OCI-LY1 (cell line): ENCODE measurements around the gene ACOT4.
A peak's percentile ranks its signal among the peaks of the same experiment; 100 is the strongest.
"Not testable (repeated sequence)": the region's sequence is repeated elsewhere in the genome, so short reads cannot be mapped to it uniquely, and the experiment has no call there.

ENCODE experiments used
- H2AFZ ChIP-seq: fragments of 200-600 bp; sonication (generic), shearing (Covaris generic); 2 replicates; pipeline ENCODE4 v1.6.0; 2014; ENCODE audit warnings: antibody characterized with exemption, mild to moderate bottlenecking, low read length
- H3F3A ChIP-seq: fragments of 200-600 bp; sonication (generic), shearing (Covaris generic); 2 replicates; pipeline ENCODE4 v1.6.0; 2014; ENCODE audit warnings: mild to moderate bottlenecking, antibody characterized with exemption, low read length, moderate library complexity; ENCODE audit not compliant: insufficient read depth
- H3K27ac ChIP-seq: fragments of 200-600 bp; sonication (generic); 2 replicates; pipeline ENCODE4 v1.5.1; 2014; ENCODE audit warnings: low read length, mixed run types, mild to moderate bottlenecking, low read depth; ENCODE audit not compliant: poor library complexity, severe bottlenecking
- H3K27me3 ChIP-seq: fragments of 200-600 bp; sonication (generic); 2 replicates; pipeline ENCODE4 v1.6.0; 2014; ENCODE audit warnings: antibody characterized with exemption, mild to moderate bottlenecking, low read length, moderate library complexity; ENCODE audit not compliant: insufficient read depth
- H3K36me3 ChIP-seq: fragments of 200-600 bp; sonication (generic); 2 replicates; pipeline ENCODE4 v1.6.1; 2014; ENCODE audit warnings: mild to moderate bottlenecking, antibody characterized with exemption, low read length, moderate library complexity, mixed read lengths; ENCODE audit not compliant: insufficient read depth
- H3K4me1 ChIP-seq: fragments of 200-600 bp; sonication (generic); 2 replicates; pipeline ENCODE4 v1.5.1; 2014; ENCODE audit warnings: mild to moderate bottlenecking, low read length, moderate library complexity; ENCODE audit not compliant: insufficient read depth, severe bottlenecking
- H3K4me2 ChIP-seq: fragments of 200-600 bp; sonication (generic), shearing (Covaris generic); 2 replicates; pipeline ENCODE4 v1.6.1; 2014; ENCODE audit warnings: low read length
- H3K4me3 ChIP-seq: fragments of 200-600 bp; sonication (generic); 2 replicates; pipeline ENCODE4 v1.5.1; 2014; ENCODE audit warnings: low read length, low read depth, mild to moderate bottlenecking, mixed read lengths; ENCODE audit not compliant: poor library complexity, severe bottlenecking
- H3K79me2 ChIP-seq: fragments of 200-600 bp; shearing (Covaris generic); 2 replicates; pipeline ENCODE4 v1.6.1; 2016; ENCODE audit warnings: mixed run types, low read length, mixed read lengths; ENCODE audit not compliant: insufficient read depth
- H3K9ac ChIP-seq: fragments of 200-600 bp; sonication (generic), shearing (Covaris generic); 2 replicates; pipeline ENCODE4 v1.6.1; 2014; ENCODE audit warnings: mild to moderate bottlenecking, low read length, mixed read lengths
- H3K9me2 ChIP-seq: fragments of 200-600 bp; sonication (generic), shearing (Covaris generic); 2 replicates; pipeline ENCODE4 v1.6.1; 2014; ENCODE audit warnings: low read depth, mild to moderate bottlenecking, low read length, mixed read lengths
- H3K9me3 ChIP-seq: fragments of 200-600 bp; shearing (Covaris generic); 2 replicates; pipeline ENCODE4 v1.6.1; 2014; ENCODE audit warnings: low read length, mixed read lengths
- H4K20me1 ChIP-seq: fragments of 200-600 bp; sonication (generic), shearing (Covaris generic); 2 replicates; pipeline ENCODE4 v1.6.0; 2016; ENCODE audit warnings: mild to moderate bottlenecking, low read length; ENCODE audit not compliant: insufficient read depth
- EZH2 ChIP-seq: fragments of 200-600 bp; sonication (generic), shearing (Covaris generic); IDR thresholded peaks from 2 replicates; pipeline ENCODE4 v1.8.0; 2017; ENCODE audit warnings: borderline replicate concordance, mixed run types, mild to moderate bottlenecking, antibody characterized with exemption, low read length, moderate library complexity, mixed read lengths
- TF ChIP-seq, protein P1 (sequence below): fragments of 200-600 bp; sonication (generic), shearing (Covaris generic); IDR thresholded peaks from 2 replicates; pipeline ENCODE4 v1.5.1; 2017; ENCODE audit warnings: mild to moderate bottlenecking, antibody characterized with exemption, low read length, moderate library complexity, mixed read lengths

Gene ACOT4, protein sequence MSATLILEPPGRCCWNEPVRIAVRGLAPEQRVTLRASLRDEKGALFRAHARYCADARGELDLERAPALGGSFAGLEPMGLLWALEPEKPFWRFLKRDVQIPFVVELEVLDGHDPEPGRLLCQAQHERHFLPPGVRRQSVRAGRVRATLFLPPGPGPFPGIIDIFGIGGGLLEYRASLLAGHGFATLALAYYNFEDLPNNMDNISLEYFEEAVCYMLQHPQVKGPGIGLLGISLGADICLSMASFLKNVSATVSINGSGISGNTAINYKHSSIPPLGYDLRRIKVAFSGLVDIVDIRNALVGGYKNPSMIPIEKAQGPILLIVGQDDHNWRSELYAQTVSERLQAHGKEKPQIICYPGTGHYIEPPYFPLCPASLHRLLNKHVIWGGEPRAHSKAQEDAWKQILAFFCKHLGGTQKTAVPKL

DNA sequence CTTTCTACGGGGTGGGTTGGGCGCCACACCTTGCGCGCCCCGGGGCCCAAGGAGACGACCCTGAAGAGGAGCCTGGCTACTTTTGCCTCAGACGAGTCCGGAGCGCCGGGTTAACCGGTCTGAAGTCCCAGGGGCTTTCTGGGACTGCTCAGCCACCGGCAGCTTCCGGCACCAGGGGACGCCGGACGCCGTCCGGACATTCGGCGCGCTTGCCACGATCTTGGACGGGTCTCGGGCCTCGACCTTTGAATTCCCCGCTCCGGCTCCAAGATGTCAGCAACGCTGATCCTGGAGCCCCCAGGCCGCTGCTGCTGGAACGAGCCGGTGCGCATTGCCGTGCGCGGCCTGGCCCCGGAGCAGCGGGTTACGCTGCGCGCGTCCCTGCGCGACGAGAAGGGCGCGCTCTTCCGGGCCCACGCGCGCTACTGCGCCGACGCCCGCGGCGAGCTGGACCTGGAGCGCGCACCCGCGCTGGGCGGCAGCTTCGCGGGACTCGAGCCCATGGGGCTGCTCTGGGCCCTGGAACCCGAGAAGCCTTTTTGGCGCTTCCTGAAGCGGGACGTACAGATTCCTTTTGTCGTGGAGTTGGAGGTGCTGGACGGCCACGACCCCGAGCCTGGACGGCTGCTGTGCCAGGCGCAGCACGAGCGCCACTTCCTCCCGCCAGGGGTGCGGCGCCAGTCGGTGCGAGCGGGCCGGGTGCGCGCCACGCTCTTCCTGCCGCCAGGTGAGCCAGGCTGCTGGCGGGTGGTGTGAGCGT lies at the start of gene ACOT4:
Gene ACOT4, plus strand, starts transcription at position 184 of the 760 bp plus-strand sequence. Its CDS starts 87 bp downstream, at position 271.
- Histone ChIP-seq H4K20me1 (no peaks in the 10 kb centered on the region), H3K36me3 (no peaks in the 10 kb centered on the region), H3K9me2 (no peaks in the 10 kb centered on the region), H3K9ac (peak within 1 kb of the TSS; percentile 61; the same call in 1 of the 2 replicates), H3K4me3 (peak within 1 kb of the TSS; percentile 65), H3K27ac (no peak within 1 kb of the TSS), H2AFZ (peak within 1 kb of the TSS; percentile 30; the same call in 1 of the 2 replicates), H3K4me1 (peaks cover 17% of the 10 kb centered on the region), H3K4me2 (peak within 1 kb of the TSS; percentile 76), H3K27me3 (no peaks in the 10 kb centered on the region), H3F3A (no peaks in the 10 kb centered on the region; the same call in 1 of the 2 replicates), H3K9me3 (no peaks in the 10 kb centered on the region), H3K79me2 (no peaks in the 10 kb centered on the region)
- TF ChIP-seq, protein P1, sequence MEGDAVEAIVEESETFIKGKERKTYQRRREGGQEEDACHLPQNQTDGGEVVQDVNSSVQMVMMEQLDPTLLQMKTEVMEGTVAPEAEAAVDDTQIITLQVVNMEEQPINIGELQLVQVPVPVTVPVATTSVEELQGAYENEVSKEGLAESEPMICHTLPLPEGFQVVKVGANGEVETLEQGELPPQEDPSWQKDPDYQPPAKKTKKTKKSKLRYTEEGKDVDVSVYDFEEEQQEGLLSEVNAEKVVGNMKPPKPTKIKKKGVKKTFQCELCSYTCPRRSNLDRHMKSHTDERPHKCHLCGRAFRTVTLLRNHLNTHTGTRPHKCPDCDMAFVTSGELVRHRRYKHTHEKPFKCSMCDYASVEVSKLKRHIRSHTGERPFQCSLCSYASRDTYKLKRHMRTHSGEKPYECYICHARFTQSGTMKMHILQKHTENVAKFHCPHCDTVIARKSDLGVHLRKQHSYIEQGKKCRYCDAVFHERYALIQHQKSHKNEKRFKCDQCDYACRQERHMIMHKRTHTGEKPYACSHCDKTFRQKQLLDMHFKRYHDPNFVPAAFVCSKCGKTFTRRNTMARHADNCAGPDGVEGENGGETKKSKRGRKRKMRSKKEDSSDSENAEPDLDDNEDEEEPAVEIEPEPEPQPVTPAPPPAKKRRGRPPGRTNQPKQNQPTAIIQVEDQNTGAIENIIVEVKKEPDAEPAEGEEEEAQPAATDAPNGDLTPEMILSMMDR: no peak; the same call in 1 of the 2 replicates
- TF ChIP-seq EZH2: no peak

DNA sequence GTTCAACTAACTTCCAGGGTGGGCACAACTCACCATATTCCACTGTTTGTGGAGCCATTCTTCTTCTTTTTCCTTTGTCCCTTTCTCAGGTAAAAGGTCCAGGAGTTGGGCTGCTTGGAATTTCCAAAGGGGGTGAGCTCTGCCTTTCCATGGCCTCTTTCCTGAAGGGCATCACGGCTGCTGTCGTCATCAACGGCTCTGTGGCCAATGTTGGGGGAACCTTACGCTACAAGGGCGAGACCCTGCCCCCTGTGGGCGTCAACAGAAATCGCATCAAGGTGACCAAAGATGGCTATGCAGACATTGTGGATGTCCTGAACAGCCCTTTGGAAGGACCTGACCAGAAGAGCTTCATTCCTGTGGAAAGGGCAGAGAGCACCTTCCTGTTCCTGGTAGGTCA lies 48.7 kb upstream of the ACOT4 start:
- H3K27me3 ChIP-seq, H2AFZ ChIP-seq, H4K20me1 ChIP-seq, H3K9me2 ChIP-seq, H3K9me3 ChIP-seq, H3K9ac ChIP-seq, H3F3A ChIP-seq, H3K27ac ChIP-seq, H3K4me2 ChIP-seq, H3K4me1 ChIP-seq, H3K36me3 ChIP-seq, H3K4me3 ChIP-seq, H3K79me2 ChIP-seq: not testable (repeated sequence)

DNA sequence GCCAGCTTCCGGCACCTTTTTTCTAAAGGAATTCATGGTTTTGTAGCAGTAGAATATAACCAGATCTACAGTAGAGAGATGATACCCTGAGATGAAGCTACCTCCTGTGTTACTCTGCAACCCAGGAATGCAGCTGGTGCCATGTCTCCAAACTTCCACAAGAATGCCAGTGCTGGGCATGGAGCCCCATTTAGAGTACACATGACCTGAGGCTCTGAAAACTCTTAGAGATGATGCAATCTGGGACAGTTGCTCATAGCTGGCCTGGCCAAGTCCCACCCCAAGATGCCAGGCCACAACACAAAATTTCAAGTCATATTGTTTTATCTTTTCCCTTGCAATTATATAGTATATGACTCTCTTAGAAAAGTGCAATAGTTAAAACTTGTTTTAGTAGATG lies 46.3 kb upstream of the ACOT4 start:
- H2AFZ ChIP-seq, H3K4me1 ChIP-seq, H3K9me3 ChIP-seq, H3K27ac ChIP-seq, H3K9ac ChIP-seq, H3K36me3 ChIP-seq, H3K79me2 ChIP-seq, H3F3A ChIP-seq, H3K27me3 ChIP-seq, H3K4me3 ChIP-seq, H3K9me2 ChIP-seq, H4K20me1 ChIP-seq, H3K4me2 ChIP-seq: not testable (repeated sequence)

DNA sequence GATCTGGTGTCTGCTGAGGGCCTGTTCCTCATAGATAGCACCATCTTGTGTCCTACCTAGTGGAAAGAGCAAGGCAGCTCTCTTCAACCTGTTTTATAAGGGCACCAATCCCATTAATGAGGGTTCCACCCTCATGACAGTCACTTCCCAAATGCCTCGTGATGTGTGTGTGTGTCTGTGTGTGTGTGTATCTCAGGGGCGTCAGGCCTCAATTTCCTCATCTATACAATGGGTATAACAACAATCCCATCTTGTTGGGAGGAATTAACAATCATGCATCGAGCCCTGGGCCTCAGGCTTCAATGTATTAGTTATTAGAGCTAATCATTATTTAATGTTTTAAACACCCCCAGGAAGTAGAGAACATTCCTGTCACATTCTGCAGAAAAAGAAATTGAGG lies 42.6 kb upstream of the ACOT4 start:
- H3K9me3 ChIP-seq, H3K27ac ChIP-seq, H3K9ac ChIP-seq, H3F3A ChIP-seq, H3K79me2 ChIP-seq, H3K4me3 ChIP-seq, H3K36me3 ChIP-seq, H3K4me1 ChIP-seq, H2AFZ ChIP-seq, H3K9me2 ChIP-seq, H3K4me2 ChIP-seq, H4K20me1 ChIP-seq, H3K27me3 ChIP-seq: not testable (repeated sequence)

DNA sequence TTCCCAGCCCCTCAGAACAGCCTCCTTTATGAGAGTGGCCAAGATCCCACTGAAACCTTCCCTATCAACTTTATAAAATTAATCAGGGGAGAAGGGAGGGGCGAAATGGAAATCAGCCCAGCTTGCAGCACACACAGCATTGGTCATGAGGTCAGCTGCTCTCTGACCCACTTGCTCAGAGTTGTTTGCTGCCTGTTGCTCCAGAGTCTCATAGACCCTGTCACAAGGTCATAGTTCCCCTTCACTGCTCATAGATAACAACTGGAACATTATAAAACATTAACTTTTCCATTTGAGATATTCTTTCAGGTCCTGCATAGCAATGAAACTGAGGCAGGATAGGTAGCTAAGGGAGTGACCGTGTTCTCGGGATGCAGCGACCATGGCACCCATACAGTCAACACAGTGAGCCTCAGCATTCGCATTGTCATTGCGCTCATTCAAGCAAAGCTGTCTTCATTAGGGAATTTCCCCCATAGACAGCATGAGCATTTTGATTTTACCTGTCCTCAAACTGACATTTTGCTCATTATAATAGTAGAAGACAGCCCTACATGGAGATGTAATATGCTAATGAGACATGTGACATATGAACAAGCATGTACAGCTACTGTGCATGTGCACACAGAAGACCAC lies 41.7 kb upstream of the ACOT4 start:
- H3K36me3 ChIP-seq, H3K9me2 ChIP-seq, H3K9me3 ChIP-seq, H3K27ac ChIP-seq, H4K20me1 ChIP-seq, H3K4me3 ChIP-seq, H2AFZ ChIP-seq, H3K4me2 ChIP-seq, H3K9ac ChIP-seq, H3K27me3 ChIP-seq, H3K4me1 ChIP-seq, H3K79me2 ChIP-seq, H3F3A ChIP-seq: not testable (repeated sequence)
